ENCODE results near the gene FOXN3.

GRCh38 chr14:89217891-89218290 lies 199.1 kb downstream of the FOXN3 start:
- TF ChIP-seq CTCF (IDR thresholded peaks at IDR 0.05) = no peak
- no peak for TF ChIP-seq POLR2A (IDR thresholded peaks at IDR 0.05)

Data from lower leg skin (tissue), 3 donors.